H9 (cell line): ENCODE data around the gene TXNDC8. TPM values are rescaled to one million over a fixed set of nuclear protein-coding genes. Genes with fewer than 3 reads are reported as not detected.

Experiments
- DNase-seq: peaks from one replicate; pipeline ENCODE4 v3.0.0-alpha.2; 2017
- H2AFZ ChIP-seq: one replicate; pipeline ENCODE4 v1.6.1; 2013; ENCODE audit warnings: mild to moderate bottlenecking, low read length, control low read depth, moderate library complexity
- H2AK5ac ChIP-seq: 2 replicates; pipeline ENCODE4 v1.6.1; 2013; ENCODE audit warnings: low read length, control low read depth, mixed read lengths; ENCODE audit not compliant: insufficient read length
- H2BK120ac ChIP-seq: one replicate; pipeline ENCODE4 v1.6.1; 2013; ENCODE audit warnings: low read depth, mild to moderate bottlenecking, low read length, control low read depth, inconsistent platforms; ENCODE audit not compliant: poor library complexity, severe bottlenecking
- H2BK12ac ChIP-seq: 2 replicates; pipeline ENCODE4 v1.6.1; 2013; ENCODE audit warnings: low read length, control low read depth, mixed read lengths, low read depth; ENCODE audit not compliant: insufficient read length
- H2BK15ac ChIP-seq: 2 replicates; pipeline ENCODE4 v1.6.1; 2013; ENCODE audit warnings: low read depth, low read length, control low read depth
- H2BK20ac ChIP-seq: one replicate; pipeline ENCODE4 v1.6.1; 2013; ENCODE audit warnings: low read depth, mild to moderate bottlenecking, low read length, control low read depth, inconsistent platforms; ENCODE audit not compliant: poor library complexity, severe bottlenecking
- H2BK5ac ChIP-seq: 2 replicates; pipeline ENCODE4 v1.6.1; 2013; ENCODE audit warnings: low read length, control low read depth, mixed read lengths; ENCODE audit not compliant: insufficient read length
- H3K14ac ChIP-seq: 2 replicates; pipeline ENCODE4 v1.6.1; 2013; ENCODE audit warnings: low read length, control low read depth; ENCODE audit not compliant: insufficient read depth
- H3K18ac ChIP-seq: 2 replicates; pipeline ENCODE4 v1.6.1; 2013; ENCODE audit warnings: low read depth, mild to moderate bottlenecking, mixed read lengths, low read length, control low read depth; ENCODE audit not compliant: insufficient read length
- H3K23ac ChIP-seq: 2 replicates; pipeline ENCODE4 v1.6.1; 2013; ENCODE audit warnings: low read length, control low read depth, mixed read lengths, low read depth; ENCODE audit not compliant: insufficient read length
- H3K23me2 ChIP-seq: 2 replicates; pipeline ENCODE4 v1.6.1; 2013; ENCODE audit warnings: low read depth, mild to moderate bottlenecking, mixed read lengths, low read length, control low read depth; ENCODE audit not compliant: insufficient read length, poor library complexity, severe bottlenecking
- H3K27ac ChIP-seq: 2 replicates; pipeline ENCODE4 v1.5.1; 2013; ENCODE audit warnings: low read length, control low read depth, mixed read lengths, low read depth; ENCODE audit not compliant: insufficient read length
- H3K27me3 ChIP-seq: 2 replicates; pipeline ENCODE4 v1.6.1; 2013; ENCODE audit warnings: low read length, control low read depth, inconsistent platforms; ENCODE audit not compliant: insufficient read depth
- H3K4ac ChIP-seq: 2 replicates; pipeline ENCODE4 v1.6.1; 2013; ENCODE audit warnings: low read depth, mild to moderate bottlenecking, control low read depth, inconsistent platforms, low read length, moderate library complexity
- H3K4me1 ChIP-seq: 2 replicates; pipeline ENCODE4 v1.6.1; 2013; ENCODE audit warnings: low read length, control low read depth, inconsistent platforms; ENCODE audit not compliant: insufficient read depth
- H3K4me2 ChIP-seq: 2 replicates; pipeline ENCODE4 v1.6.1; 2013; ENCODE audit warnings: low read length, control low read depth, mixed read lengths; ENCODE audit not compliant: insufficient read length, insufficient read depth
- H3K56ac ChIP-seq: 2 replicates; pipeline ENCODE4 v1.6.1; 2013; ENCODE audit warnings: low read depth, mild to moderate bottlenecking, mixed read lengths, low read length, control low read depth; ENCODE audit not compliant: insufficient read length
- H3K79me1 ChIP-seq: 2 replicates; pipeline ENCODE4 v1.6.1; 2013; ENCODE audit warnings: low read depth, mild to moderate bottlenecking, moderate library complexity, low read length, control low read depth, inconsistent platforms; ENCODE audit not compliant: insufficient read depth, poor library complexity, severe bottlenecking
- H3K79me2 ChIP-seq: 2 replicates; pipeline ENCODE4 v1.6.1; 2013; ENCODE audit warnings: low read length, control low read depth, inconsistent platforms; ENCODE audit not compliant: insufficient read depth
- H3K9ac ChIP-seq: 2 replicates; pipeline ENCODE4 v1.6.1; 2013; ENCODE audit warnings: low read length, control low read depth, mixed read lengths; ENCODE audit not compliant: insufficient read length; ENCODE audit errors: extremely low read depth
- H3K9me3 ChIP-seq: one replicate; pipeline ENCODE4 v1.6.1; 2013; ENCODE audit warnings: low read depth, low read length, inconsistent platforms; ENCODE audit not compliant: control insufficient read depth
- H3T11ph ChIP-seq: one replicate; pipeline ENCODE4 v1.6.1; 2013; ENCODE audit warnings: mild to moderate bottlenecking, low read length, control low read depth, inconsistent platforms
- H4K20me1 ChIP-seq: one replicate; pipeline ENCODE4 v1.6.1; 2013; ENCODE audit not compliant: control insufficient read depth, insufficient read length, insufficient read depth
- H4K5ac ChIP-seq: 2 replicates; pipeline ENCODE4 v1.6.1; 2013; ENCODE audit warnings: low read depth, mild to moderate bottlenecking, mixed read lengths, low read length, control low read depth; ENCODE audit not compliant: insufficient read length
- H4K8ac ChIP-seq: replicated peaks from 2 replicates; pipeline ENCODE4 v1.6.1; 2013; ENCODE audit warnings: low read length, control low read depth, mixed read lengths, low read depth; ENCODE audit not compliant: insufficient read length
- H4K91ac ChIP-seq: 2 replicates; pipeline ENCODE4 v1.6.1; 2013; ENCODE audit warnings: low read depth, mild to moderate bottlenecking, moderate library complexity, mixed read lengths, low read length, control low read depth; ENCODE audit not compliant: insufficient read length
- H3K27ac Mint-ChIP-seq, 3 experiments: 2 replicates in 2 of 3; 3 replicates in 1 of 3; pipeline ENCODE4 v1.8.0; 2020 to 2021; ENCODE audit warnings: mixed read lengths in 3 of 3, mild to moderate bottlenecking in 1 of 3, moderate library complexity in 1 of 3
- H3K27me3 Mint-ChIP-seq: 2 replicates; pipeline ENCODE4 v1.8.0; 2021; ENCODE audit warnings: low read depth, mild to moderate bottlenecking, moderate library complexity, mixed read lengths
- H3K36me3 Mint-ChIP-seq, 3 experiments: 2 replicates in 2 of 3; 3 replicates in 1 of 3; pipeline ENCODE4 v1.8.0; 2020 to 2021; ENCODE audit warnings: low read depth in 3 of 3, mixed read lengths in 3 of 3; ENCODE audit not compliant: insufficient read depth in 1 of 3
- H3K4me1 Mint-ChIP-seq, 2 experiments: 2 replicates each; pipeline ENCODE4 v1.8.0; 2020; ENCODE audit warnings: mixed read lengths in 2 of 2
- H3K4me3 Mint-ChIP-seq, 2 experiments: 2 replicates in 1 of 2; 3 replicates in 1 of 2; pipeline ENCODE4 v1.8.0; 2020 to 2021; ENCODE audit warnings: mild to moderate bottlenecking in 2 of 2, mixed read lengths in 2 of 2, moderate library complexity in 1 of 2
- H3K9me3 Mint-ChIP-seq, 2 experiments: 2 replicates in 1 of 2; 3 replicates in 1 of 2; pipeline ENCODE4 v1.8.0; 2020; ENCODE audit warnings: mild to moderate bottlenecking in 2 of 2, mixed read lengths in 2 of 2, moderate library complexity in 1 of 2
- WGBS: extraction: QIAGEN DNeasy Blood & Tissue Kit; methylation state at CpG from one replicate; pipeline ENCODE4 v1.1.7; 2013; ENCODE audit warnings: missing lambda C conversion rate, low lambda C conversion rate, mixed read lengths; ENCODE audit not compliant: insufficient read length; ENCODE audit errors: extremely low coverage; 5-methylcytosine and 5-hydroxymethylcytosine counted together
- total RNA-seq: library from RNA; stranded (reverse); gene quantifications from 2 replicates; pipeline ENCODE4 v1.2.1, GENCODE V29; 2021
- TF ChIP-seq, protein P1 (sequence below): fragments of 200-600 bp; sonication (generic); conservative IDR thresholded peaks from 3 replicates; pipeline ENCODE4 v1.8.0; 2021; ENCODE audit warnings: antibody characterized with exemption, mild to moderate bottlenecking

Gene TXNDC8
- total RNA-seq, 1 experiment from 2014 or later, result not detected

DNA sequence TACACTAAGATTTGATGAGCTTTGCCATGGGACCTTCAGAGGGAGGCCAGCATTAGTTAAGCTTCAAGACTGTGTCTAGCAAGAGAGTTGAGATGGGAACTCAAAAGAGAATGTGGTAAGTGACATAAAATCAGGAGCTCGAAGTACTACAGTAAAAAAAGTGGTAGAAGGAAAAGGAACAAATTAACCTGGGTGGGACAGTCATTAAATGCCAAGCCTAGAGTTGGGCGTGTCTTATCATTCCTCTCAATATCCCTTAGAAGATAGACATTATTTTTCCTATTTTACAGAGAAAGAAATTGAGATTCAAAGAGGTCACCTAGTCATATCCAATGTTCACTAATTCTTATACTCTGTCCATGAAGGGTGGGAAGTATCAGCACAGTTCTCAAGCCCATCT, 78.1 kb downstream of the TXNDC8 start:
- DNase-seq, result no peak
- Histone ChIP-seq H3K23me2 (peaks cover 4% of the 10 kb centered on the region), H3K4me2 (no peak overlapping the region), H2AK5ac (no peak overlapping the region), H3K18ac (no peak overlapping the region), H2BK20ac (no peak overlapping the region), H3K4ac (no peak overlapping the region), H3K27ac (no peak overlapping the region), H3K79me1 (no peaks in the 10 kb centered on the region), H3K9me3 (no peaks in the 10 kb centered on the region), H2BK5ac (no peak overlapping the region), H4K91ac (no peak overlapping the region), H2BK12ac (no peak overlapping the region), H3K56ac (no peak overlapping the region), H3K4me1 (peaks cover 9% of the 10 kb centered on the region), H4K8ac (no peak overlapping the region), H4K5ac (no peak overlapping the region), H3K14ac (no peak overlapping the region), H3K27me3 (no peaks in the 10 kb centered on the region), H2AFZ (no peak overlapping the region), H3T11ph (no peak overlapping the region), H3K23ac (no peak overlapping the region), H3K79me2 (peaks cover 9% of the 10 kb centered on the region; the same call in 1 of the 2 replicates), H3K9ac (no peak overlapping the region), H2BK15ac (no peak overlapping the region), H4K20me1 (no peaks in the 10 kb centered on the region), H2BK120ac (no peak overlapping the region)
- WGBS, result no CpG with 5 or more reads among the region's 2 CpGs
- Mint-ChIP-seq H3K4me3 (no peak overlapping the region), H3K4me1 (peaks cover 16 to 22% of the 10 kb centered on the region in 2 experiments), H3K36me3 (peaks cover 0 to 2% (median 0%) of the 10 kb centered on the region in 3 experiments; a peak in 2 of 7 replicates), H3K27me3 (0 out of 2 replicates have a peak, but pooled peaks cover 2% of the 10 kb centered on the region), H3K9me3 (peaks cover 0 to 5% of the 10 kb centered on the region in 2 experiments; a peak in 2 of 5 replicates), H3K27ac (no peak overlapping the region)
- TF ChIP-seq, protein P1, sequence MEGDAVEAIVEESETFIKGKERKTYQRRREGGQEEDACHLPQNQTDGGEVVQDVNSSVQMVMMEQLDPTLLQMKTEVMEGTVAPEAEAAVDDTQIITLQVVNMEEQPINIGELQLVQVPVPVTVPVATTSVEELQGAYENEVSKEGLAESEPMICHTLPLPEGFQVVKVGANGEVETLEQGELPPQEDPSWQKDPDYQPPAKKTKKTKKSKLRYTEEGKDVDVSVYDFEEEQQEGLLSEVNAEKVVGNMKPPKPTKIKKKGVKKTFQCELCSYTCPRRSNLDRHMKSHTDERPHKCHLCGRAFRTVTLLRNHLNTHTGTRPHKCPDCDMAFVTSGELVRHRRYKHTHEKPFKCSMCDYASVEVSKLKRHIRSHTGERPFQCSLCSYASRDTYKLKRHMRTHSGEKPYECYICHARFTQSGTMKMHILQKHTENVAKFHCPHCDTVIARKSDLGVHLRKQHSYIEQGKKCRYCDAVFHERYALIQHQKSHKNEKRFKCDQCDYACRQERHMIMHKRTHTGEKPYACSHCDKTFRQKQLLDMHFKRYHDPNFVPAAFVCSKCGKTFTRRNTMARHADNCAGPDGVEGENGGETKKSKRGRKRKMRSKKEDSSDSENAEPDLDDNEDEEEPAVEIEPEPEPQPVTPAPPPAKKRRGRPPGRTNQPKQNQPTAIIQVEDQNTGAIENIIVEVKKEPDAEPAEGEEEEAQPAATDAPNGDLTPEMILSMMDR, result no peak
